ENCODE results near the gene GPR39.

- TF ChIP-seq, protein P1, sequence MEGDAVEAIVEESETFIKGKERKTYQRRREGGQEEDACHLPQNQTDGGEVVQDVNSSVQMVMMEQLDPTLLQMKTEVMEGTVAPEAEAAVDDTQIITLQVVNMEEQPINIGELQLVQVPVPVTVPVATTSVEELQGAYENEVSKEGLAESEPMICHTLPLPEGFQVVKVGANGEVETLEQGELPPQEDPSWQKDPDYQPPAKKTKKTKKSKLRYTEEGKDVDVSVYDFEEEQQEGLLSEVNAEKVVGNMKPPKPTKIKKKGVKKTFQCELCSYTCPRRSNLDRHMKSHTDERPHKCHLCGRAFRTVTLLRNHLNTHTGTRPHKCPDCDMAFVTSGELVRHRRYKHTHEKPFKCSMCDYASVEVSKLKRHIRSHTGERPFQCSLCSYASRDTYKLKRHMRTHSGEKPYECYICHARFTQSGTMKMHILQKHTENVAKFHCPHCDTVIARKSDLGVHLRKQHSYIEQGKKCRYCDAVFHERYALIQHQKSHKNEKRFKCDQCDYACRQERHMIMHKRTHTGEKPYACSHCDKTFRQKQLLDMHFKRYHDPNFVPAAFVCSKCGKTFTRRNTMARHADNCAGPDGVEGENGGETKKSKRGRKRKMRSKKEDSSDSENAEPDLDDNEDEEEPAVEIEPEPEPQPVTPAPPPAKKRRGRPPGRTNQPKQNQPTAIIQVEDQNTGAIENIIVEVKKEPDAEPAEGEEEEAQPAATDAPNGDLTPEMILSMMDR (IDR thresholded peaks at IDR 0.05), result no peak
- no peak for TF ChIP-seq POLR2A (IDR thresholded peaks at IDR 0.05)
These were observed 192.7 kb downstream of the GPR39 start for GRCh38 chr2:132609101-132609890.

Measured in thyroid gland (tissue), 4 donors.